NCI-H446 (cell line): ENCODE results near the gene ACER2.
A peak's percentile ranks its signal among the peaks of the same experiment; 100 is the strongest.

Experiments used
- DNase-seq, 2 experiments: peaks; one replicate each; lab custom pipeline; 2025; lab: John Stamatoyannopoulos, UW

Gene ACER2

DNA sequence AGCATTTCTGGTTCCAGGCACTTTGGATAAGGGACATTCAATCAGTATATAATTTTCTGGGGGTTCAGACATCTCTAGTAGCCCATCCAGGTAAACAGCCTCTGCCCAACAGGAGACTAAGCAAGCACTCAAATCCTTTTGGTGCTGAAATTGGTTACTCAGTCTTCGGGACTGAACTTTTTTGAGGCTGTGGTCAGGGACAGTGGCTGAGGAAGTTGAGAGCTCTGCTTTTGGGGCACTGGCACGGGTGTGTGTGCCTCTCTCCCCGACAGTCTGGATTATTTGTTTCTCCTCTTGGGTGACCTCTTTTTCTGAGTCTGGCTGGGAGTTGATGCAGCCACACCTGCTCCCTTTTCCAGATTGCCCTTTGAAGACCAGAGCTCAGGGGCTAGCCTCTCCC, 47.6 kb downstream of the ACER2 start:
- no peak for DNase-seq

DNA sequence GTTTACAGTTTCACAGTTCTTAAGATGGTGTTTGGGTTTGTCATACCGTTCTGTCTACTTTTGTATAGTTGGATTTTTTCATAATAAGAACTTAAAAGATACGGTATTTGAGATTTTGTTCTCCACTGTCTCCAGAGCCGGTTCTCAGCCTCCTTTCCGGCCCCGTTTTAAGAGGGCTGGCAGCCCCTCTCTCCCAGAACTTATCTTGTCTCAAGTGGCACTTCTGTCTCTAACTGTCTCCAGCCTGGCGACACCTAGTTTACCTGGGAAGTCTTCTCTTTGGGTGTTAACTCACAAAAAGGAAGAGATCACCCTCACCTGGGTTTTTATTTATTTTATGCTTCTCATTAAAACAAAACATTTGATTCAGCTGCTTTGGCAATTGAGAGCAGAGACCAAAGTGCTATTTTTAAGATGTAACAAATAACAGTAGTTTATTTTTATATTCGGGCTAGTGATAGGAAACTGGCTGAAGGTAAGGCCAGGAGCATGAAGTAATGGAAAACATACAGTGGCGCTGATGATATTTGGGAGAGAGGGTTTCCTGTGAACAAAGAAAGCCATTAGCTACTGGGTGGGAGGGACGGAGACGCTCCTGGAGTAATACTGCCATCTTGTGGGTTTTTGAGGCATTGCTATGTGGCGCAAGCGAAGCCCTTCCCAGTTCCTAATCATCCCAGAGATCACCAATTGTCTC, 48.3 kb downstream of the ACER2 start:
- peak; percentile 56 to 87 for DNase-seq

DNA sequence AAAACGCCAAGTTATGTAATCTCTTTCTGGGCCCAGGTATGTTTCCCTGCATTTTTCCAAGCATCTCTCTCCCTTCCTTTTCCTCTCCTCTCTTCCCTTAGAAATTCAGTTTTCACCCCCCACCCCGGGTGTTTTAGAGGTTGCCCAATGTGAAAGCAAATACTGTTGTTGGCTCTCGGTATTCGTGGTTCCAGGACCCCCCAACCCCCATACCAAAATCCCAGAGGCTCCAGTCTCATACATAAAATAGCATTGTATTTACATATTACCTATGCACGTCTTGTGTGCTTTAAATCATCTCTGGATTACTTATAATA, 48.8 kb downstream of the ACER2 start:
- DNase-seq: no peak

DNA sequence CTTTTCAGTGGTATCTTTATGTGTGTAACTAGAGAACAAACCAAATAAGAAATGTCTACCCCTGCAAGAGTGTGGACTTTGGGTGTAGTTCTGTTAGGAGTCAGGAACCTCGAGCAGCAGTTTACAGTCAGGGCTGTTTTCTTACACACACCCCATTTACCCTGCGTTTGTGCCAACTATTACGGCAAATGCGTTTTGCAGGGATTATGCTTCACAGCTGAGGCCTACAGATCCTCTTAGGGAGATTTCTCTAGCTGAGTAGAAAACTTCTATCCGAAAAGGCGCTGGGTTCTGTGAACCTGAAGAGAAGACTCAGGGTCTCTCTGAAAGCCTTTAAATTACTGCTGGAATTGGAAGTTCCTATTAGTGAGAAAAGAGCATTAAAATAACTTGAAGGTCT, 51.4 kb downstream of the ACER2 start:
- no peak for DNase-seq

DNA sequence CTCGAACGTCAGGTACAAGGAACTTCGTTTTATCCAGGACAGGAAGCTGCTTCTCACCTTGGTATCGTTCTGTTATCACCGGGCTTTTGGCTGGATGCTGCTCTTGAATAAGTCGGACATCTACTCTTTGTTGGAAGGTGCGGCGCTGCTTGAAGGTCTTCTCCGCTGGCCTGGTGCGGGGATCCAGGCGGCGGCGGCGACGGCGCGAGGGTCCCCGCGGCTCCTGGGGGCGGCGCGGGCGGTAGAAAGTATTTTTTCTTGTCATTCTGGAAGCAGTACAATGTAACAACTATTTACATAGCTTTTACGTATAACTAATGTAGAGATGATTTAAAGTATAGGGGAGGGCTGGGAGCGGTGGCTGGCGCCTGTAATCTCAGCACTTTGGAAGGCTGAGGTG, 52.3 kb downstream of the ACER2 start:
- no peak for DNase-seq

DNA sequence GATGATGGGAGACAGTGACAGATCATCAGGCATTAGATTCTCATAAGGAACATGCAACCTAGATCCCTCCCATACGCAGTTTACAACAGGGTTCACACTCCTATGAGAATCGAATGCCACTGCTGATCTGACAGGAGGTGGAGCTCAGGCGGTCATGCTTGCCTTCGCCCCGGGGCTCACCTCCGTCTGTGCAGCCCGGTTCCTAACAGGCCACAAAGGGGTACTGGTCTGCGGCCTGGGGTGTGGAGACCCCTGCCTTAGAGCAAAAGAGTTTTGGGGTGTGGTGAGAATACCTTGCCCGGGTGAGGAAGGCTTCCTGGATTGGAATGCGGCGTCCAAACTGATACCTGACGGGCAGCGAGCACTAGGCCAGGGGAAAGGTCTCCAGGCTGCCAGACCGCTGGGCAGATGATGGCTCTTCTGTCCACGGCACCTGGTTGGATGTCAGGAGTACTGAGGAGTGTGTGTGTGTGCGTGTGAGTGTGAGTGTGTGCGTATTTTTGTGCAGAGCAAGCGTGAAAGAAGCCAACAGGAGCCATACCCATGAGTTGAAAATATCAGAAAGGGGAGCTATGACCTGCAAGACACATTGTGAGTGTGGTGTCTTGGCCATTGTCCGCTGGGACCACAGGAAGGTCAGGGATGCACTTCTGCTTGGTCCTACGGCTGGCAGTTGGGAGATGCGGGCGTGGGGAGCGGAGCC, 55.4 kb downstream of the ACER2 start:
- DNase-seq: no peak

DNA sequence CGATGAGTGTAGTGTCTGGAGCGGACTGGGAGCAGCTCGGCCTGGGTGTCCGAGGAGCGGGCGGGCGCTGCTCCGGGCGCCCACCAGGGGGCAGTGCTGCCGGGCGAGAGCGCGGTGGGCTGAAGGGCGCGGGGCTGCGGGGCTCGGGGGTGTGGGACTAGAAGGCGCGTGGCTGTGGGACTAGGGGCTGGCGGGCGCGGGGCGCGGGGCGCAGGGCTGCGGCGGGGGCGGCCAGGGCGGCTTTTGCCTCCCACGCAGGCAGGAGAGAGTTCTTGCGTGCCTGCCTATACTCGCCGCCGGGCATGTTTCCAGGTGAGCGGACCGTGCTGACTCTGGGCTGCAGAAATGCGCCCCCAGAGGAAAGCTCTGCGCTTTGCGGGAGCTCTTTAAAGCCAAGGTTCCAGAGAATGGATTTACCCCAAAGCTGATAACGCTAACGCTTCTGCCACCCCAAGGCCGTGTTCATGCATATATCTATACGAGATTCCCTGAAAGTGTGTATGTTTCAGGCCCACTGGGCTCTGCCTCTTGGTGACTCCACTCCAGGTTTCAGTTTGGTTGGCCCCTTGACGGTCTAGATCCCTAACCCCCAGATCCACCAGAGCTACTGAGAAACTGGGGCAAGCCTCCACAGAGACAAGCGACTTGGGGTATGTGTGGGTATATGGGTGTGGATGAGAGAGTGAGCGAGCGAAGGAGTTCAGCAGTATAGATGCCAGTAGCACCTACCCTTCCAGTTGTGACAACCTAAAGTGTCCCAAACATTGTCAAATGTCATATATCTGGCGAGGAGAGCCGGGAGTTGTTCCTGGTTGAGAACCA, 56.2 kb downstream of the ACER2 start:
- DNase-seq: peak in 1 of 2 experiments; percentile 51

DNA sequence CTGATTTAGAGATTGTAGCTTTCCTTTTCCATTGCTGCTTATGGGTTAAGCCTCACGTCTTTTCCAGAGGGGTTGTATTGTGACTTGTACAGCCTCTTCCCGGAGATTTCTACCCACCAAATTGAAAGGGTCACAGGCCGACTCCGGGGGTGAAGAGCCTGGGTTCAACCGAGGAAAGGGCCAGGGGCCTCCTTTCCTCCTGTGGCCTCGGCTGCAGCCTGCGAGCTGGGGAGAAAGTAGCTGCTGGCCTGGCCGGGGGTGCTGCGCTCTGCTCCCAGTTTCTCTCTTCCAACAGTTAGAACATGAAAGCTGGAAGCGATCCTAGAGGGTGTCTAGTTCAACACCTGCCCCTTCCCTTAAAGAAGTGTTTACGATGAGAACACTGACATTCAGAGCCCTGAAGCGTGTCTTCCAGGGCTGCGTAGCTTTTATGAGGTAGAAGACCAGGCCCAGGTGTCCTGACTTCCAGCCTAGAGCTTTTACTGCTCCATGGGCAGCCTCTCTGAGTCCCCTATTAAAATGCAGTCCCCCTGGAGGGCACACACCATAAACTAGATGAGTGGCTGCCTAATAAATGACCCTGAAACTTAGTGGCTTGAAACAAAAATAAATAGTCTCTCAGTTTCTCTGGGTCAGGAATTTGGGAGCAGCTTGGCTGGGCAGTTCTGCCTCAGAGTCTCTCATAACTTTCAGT, 56.9 kb downstream of the ACER2 start:
- DNase-seq: no peak

DNA sequence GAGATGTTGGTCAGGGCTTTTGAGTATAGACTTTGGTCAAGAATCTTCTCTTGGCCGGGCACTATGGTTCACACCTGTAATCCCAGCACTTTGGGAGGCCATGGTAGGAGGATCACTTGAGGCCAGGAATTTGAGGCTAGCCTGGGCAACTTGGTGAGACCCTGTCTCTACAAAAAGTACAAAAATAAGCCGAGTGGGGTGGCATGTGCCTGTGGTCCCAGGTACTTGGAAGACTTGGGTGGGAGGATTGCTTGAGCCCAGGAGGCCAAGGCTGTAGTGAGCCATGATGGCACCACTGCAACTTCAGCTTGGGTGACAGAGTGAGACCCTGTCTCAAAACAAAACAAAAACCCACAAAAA, 57.5 kb downstream of the ACER2 start:
- DNase-seq: no peak

DNA sequence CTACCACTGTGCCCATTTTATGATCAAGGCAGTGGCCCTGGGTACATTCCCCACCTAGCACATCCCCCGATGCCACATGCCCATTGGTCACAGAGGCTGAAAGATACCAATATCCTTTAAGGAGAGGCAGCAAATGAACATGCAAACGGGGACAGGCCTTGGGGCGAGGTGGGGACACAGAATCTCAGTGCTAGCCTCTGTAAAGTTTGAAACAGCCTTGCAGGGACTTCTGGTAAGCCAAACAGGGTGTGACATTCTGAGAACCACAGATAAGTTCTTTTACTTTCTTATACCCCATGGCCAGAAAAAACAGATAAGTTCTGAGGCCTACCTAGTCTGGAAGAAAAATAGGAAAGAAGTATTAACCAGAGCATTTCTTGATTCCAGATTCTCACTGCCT, 60.5 kb downstream of the ACER2 start:
- no peak for DNase-seq

DNA sequence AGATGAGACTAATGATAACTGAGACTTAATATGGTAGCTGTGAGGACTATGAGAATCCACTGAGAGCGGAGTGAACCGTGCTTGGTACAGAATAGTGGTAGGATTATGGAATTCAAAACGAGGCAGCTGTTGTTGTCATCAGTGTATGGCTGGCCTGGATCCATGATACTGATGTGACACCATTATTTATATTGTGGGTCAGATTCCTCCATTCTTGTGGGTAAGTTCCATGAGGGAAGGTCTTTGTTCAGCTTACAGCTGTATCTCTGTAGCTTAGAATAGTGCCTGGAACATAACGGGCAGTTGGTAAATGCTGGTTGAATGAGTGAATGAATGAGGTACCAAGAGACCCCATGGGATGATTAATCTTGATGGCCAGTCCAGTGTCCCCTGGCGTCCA, 61.8 kb downstream of the ACER2 start:
- DNase-seq: no peak

DNA sequence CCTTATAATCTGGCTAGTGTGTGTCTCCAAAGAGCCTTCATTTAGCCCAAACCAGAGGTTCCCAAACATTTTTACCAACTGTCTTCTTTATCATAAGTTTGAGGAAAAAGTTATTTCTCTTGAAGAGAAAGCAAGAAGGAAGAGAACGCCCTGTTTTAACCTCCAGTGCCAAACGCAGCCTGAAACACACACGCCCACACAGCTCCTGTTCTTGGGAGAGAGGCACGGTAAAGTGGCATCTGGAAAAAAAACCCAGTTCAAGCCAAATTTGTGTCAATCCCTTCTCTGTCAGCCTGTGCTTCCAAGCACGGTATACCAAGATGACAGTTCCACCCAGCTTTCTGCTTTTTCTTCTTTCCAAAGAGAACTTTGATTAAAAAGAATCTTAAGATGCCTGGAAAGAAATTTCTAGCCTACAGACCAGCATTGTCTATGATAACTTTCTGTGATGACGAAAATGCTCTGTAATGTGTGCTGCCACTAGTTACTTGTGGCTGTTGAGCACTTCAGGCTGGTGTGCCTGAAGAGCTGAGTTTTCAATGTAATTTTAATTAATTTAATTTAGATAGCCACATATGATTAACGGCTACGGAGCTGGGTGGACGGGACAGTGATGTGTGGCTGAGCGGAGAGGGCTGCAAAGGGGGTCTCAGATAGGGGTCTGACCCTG, 62.3 kb downstream of the ACER2 start:
- no peak for DNase-seq

DNA sequence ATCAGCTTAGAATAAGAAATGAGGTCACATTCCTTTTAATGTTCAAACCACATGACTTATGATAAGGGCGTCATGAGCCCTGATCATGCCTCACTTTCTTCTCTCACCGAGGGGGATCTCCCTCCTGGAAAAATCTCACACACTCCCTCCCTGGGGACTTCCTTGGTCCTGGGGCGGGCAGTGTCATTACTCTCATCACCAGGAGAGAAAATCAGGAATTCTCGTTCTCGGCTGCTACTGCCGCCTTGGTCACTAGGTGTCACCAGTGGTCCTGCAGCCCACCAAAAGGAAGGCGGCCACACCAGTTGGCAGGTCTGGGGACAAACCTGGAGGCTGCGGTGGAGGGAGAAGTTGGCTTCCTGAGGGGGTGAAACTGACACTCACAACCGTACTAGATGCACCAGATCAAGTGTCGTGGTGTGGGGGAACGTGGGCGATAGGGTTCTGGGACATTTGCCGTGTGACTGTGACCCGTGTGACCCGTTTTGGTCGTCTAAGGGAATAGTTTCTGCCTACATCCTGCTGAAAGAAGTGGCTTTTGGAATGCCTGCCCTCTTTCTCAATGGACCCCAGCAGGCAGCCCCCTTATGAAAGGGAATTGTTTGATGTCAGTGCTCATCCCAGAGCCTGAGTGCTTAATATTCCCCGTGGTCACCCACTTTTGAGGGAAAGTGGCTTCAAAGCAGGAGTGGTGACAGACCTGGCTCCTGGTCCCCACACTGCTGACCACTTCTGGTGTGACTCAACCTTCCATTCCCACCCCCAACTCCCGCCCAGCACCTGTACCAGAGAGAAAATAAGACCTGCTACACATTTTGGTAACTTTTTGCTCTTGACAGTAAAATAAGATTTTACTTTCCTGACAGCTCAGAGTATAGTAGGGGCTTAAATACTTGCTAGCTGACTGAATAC, 63.2 kb downstream of the ACER2 start:
- peak; percentile 43 to 83 for DNase-seq

DNA sequence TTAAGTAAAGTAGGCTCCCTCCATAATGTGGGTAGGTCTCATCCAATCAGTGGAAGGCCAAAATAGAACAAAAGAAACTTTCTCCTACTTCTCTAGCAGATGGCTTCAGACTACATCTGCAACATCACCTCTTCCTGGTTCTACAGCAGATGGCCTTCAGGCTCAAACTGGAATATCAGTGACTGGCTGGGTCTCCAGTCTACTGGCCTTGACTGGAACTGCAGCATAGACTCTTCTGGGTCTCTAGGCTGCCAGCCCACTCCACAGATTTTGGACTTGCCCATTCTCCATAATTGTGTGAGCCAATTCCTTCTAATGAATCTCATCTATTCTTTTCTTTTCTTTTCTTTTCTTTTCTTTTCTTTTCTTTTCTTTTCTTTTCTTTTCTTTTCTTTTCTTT, 64.8 kb downstream of the ACER2 start:
- DNase-seq: peak in 1 of 2 experiments; percentile 28

DNA sequence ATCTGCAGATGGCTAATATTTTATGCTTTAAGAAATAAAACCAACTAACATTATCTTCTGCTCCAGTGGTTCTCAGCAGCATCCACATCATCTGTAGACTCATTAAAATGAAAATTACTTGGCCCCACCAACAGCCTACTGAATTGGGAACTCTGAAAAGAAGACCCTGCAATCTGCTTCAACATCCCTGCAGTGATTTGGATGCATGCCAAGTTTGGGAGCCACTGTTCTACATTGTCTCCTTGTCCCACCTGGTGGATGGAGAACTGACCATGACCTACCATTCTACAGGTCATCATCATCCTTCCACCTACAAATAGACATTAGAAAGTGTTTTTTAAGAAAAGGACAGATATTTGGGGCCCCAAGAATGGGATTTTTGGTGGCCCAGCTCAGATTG, 71.1 kb downstream of the ACER2 start:
- DNase-seq: peak; percentile 52 to 67

DNA sequence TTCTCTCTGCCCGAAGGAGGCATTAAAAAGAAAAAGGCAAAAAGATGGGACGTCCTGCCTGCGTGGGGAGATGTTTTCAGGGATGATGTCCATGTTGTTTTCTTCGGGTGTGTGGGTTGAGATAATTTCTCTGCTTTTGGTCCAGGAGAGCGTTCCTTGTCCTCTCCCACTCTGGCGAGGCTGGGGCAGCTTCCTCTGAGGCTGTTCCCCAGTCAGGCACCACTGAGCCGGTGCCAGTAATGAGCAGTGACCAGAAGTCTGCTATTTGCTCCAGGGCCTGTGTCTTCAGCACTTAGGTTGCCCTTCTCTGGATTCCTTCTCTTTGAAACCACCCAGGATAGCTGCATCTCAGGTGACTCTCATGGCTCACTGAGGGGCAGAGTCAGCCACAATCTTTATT, 71.5 kb downstream of the ACER2 start:
- DNase-seq: no peak

DNA sequence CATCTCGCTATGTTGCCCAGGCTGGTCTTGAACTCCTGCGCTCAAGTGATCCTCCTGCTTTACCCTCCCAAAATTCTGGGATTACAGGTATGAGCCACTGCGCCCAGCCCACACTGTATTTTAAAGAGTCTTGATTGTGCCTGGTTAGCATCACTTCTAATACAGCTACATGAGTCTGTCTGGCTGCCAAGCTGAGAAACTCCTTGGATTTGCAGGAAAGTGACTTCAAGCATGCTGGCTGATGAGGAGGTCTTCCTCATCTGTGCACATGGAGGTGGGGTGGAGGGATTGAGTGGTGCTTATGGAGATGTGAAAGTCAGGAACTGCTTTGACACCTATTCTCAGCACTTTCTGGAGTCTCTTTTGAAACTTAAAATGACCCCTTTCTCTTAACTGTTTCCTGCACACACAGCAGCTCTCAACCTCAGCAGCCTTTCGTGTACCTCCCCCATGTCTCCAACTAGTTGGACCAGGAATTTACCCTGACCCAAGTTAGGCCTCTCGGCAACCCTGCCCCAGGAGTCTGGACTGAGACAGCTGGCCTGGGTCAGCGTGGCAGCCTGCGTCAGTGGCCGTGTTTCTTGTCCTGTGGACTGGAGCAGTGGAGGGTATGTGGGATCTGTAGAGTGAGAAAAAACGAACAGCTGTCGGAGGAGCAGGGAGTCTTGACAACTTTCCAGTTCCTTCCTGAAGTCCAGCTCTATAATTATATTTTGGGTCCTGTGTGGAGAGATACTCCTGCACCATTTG, 72.5 kb downstream of the ACER2 start:
- peak in 1 of 2 experiments; percentile 41 for DNase-seq

DNA sequence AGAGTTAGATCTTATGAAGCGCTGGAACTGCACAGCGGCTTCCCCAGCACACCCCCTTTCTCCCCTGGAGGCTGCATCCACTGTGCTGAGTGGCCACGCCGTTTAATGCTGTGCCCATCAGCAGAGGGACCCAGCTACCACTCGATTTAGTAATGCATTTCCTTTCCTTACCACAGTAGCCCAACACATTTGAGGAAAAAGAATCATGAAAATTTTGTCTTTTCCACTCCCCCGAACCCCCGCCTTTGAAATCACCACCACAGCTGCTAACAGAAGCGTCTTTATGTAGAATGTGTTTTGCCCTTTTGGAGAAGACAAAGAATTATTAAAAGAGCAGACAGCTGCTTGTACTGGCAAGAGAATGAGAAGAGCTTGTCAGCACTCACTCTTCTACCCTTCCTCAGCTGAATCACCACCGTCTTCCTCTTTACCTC, 73.2 kb downstream of the ACER2 start:
- DNase-seq: no peak

DNA sequence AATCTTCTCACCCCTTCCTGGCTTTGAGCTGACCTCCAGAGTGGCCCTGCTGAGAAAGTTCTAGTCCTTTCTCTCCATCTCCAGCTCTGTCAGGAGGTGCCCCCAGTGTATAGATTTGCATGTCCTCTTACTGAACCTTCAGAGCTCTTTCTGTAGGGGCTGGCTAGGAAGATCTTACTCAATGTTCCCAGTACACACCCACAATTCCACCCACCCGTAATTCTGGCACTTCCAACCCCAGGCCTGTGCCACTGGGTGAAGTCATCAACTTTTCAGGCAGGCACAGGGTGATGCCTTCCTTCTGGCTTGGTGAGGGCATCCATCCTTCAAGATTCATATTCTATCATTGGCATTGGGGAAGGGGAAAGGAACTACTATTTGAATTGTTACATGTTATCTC, 75.9 kb downstream of the ACER2 start:
- no peak for DNase-seq

DNA sequence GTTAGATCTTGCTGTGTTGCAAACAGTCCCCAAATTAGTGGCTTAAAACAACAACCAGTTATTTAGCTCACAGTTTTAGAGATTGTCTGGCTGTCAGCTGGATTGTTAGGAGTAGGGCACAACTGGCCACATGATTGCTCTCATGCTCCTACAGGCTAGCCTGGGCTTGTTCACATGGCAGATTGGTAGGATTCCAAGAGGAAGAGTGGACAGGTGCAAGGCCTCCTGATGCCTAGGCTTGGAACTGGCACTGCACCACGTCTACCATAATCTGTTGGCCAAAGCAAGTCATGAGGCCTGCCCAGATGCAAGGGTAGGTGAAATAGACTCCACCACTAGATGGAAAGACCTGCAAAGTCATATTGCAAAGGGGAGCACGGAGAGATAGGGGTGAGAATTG, 76.4 kb downstream of the ACER2 start:
- DNase-seq: peak in 1 of 2 experiments; percentile 45
